K562 (cell line): ENCODE data around the gene CEMIP2. TPM values are rescaled to one million over a fixed set of nuclear protein-coding genes. Genes with fewer than 3 reads are reported as not detected.

ENCODE experiments used
- ATAC-seq: fragments of 200-7000 bp; cut with Tn5 transposase; 3 replicates; pipeline ENCODE4 v1.9.1; 2020; ENCODE audit warnings: moderate library complexity
- BruUV-seq: library from RNA; stranded (reverse); fragments of 400-500 nt; replicated peaks from 2 replicates; lab custom pipeline; 2021; lab: Mats Ljungman, UMichigan
- CTCF ChIA-PET: fragments of 300-600 bp; formaldehyde crosslinking; extraction: SDS; loops from one replicate; lab custom pipeline; 2021; ENCODE audit warnings: low intra/inter-chr PET ratio; lab: Yijun Ruan, JAX
- POLR2A ChIA-PET: fragments of 300-600, 350-650 bp; sonication (Branson Sonifier 250); formaldehyde crosslinking; extraction: SDS; loops from one replicate; lab custom pipeline; 2021; ENCODE audit warnings: antibody characterized with exemption, inconsistent platforms; lab: Yijun Ruan, JAX
- DNase-seq, 4 experiments: peaks; one replicate each; pipeline versions ENCODE4 v3.0.0 to v3.0.0-alpha.2; 2011 to 2018; ENCODE audit warnings: low spot score in 3 of 4, mixed read lengths in 3 of 4; ENCODE audit errors: extremely low read depth in 1 of 4
- FAIRE-seq: peaks from 2 replicates; lab custom pipeline; 2011; peaks lifted over from hg19 to GRCh38; lab: Jason Lieb, UNC
- H2AFZ ChIP-seq: 2 replicates; pipeline ENCODE4 v1.6.0; 2011; ENCODE audit warnings: low read depth, low read length, control low read depth, inconsistent platforms
- H3K27ac ChIP-seq: fragments of 200-600 bp; 3 replicates; pipeline ENCODE4 v1.8.0; 2011; ENCODE audit warnings: low read depth, mild to moderate bottlenecking, control low read depth, inconsistent platforms, low read length, moderate library complexity, mixed read lengths; ENCODE audit errors: extremely low read depth
- H3K27me3 ChIP-seq, 2 experiments: fragments of 300-600 bp in 1 of 2; 2 replicates in 1 of 2; 3 replicates in 1 of 2; pipeline versions ENCODE4 v1.6.0 to v1.8.0; 2011; ENCODE audit warnings: inconsistent platforms in 2 of 2, low read length in 2 of 2, mild to moderate bottlenecking in 1 of 2, mixed read lengths in 1 of 2, moderate library complexity in 1 of 2; ENCODE audit not compliant: control insufficient read depth in 2 of 2, insufficient read depth in 2 of 2
- H3K36me3 ChIP-seq: fragments of 300-600 bp; 3 replicates; pipeline ENCODE4 v1.8.0; 2011; ENCODE audit warnings: mild to moderate bottlenecking, low read length, inconsistent platforms; ENCODE audit not compliant: control insufficient read depth, insufficient read depth
- H3K4me1 ChIP-seq, 2 experiments: fragments of 200-600 bp in 1 of 2; replicated peaks in 1 of 2; 2 replicates in 1 of 2; 3 replicates in 1 of 2; pipeline versions ENCODE4 v1.5.1 to v1.8.0; 2011; ENCODE audit warnings: inconsistent platforms in 2 of 2, low read length in 2 of 2, mild to moderate bottlenecking in 1 of 2, mixed read lengths in 1 of 2, moderate library complexity in 1 of 2; ENCODE audit not compliant: control insufficient read depth in 2 of 2, insufficient read depth in 2 of 2
- H3K4me2 ChIP-seq: 2 replicates; pipeline ENCODE4 v1.6.1; 2011; ENCODE audit warnings: low read length, control low read depth, inconsistent platforms, mixed read lengths; ENCODE audit not compliant: insufficient read depth
- H3K4me3 ChIP-seq: fragments of 200-600 bp; sonication (generic), shearing (Covaris generic); 2 replicates; pipeline ENCODE4 v1.5.1; 2016; ENCODE audit warnings: control low read depth, inconsistent platforms
- H3K79me2 ChIP-seq: fragments of 200-600 bp; 3 replicates; pipeline ENCODE4 v1.8.0; 2011; ENCODE audit warnings: low read length, inconsistent platforms; ENCODE audit not compliant: control insufficient read depth, insufficient read depth
- H3K9ac ChIP-seq, 2 experiments: 2 replicates each; pipeline versions ENCODE4 v1.6.0 to v1.6.1; 2011; ENCODE audit warnings: low read depth in 2 of 2, low read length in 2 of 2, control low read depth in 1 of 2, inconsistent platforms in 1 of 2, mild to moderate bottlenecking in 1 of 2, mixed read lengths in 1 of 2; ENCODE audit not compliant: insufficient read depth in 1 of 2
- H3K9me1 ChIP-seq: one replicate; pipeline ENCODE4 v1.6.0; 2011; ENCODE audit warnings: inconsistent platforms, mild to moderate bottlenecking, low read length, moderate library complexity; ENCODE audit not compliant: control insufficient read depth, insufficient read depth
- H3K9me3 ChIP-seq: replicated peaks from 2 replicates; pipeline ENCODE4 v1.5.1; 2011; ENCODE audit warnings: low read depth, low read length, inconsistent platforms; ENCODE audit not compliant: control insufficient read depth, insufficient read depth
- H4K20me1 ChIP-seq: replicated peaks from 2 replicates; pipeline ENCODE4 v1.6.1; 2011; ENCODE audit warnings: low read length, inconsistent platforms, mixed read lengths; ENCODE audit not compliant: control insufficient read depth, insufficient read depth
- ARID1B ChIP-seq: fragments of 450-650 bp; IDR thresholded peaks from 2 replicates; pipeline ENCODE4 v1.6.1; 2016; ENCODE audit warnings: antibody characterized with exemption, mild to moderate bottlenecking, inconsistent platforms
- BMI1 ChIP-seq: fragments of 150-350 bp; IDR thresholded peaks from 2 replicates; pipeline ENCODE4 v1.6.1; 2014; ENCODE audit warnings: low read length
- ELF1 ChIP-seq: fragments of 200-800 bp; sonication (Bioruptor generic); IDR thresholded peaks from 2 replicates; pipeline ENCODE4 v1.6.1; 2016; ENCODE audit warnings: missing genetic modification characterization, missing compliant biosample characterization
- EP300 ChIP-seq: IDR thresholded peaks from 2 replicates; pipeline ENCODE4 v1.6.1; 2012; ENCODE audit warnings: low read length, improper control_type of control experiment
- ESRRA ChIP-seq: fragments of 450-650 bp; IDR thresholded peaks from 2 replicates; pipeline ENCODE4 v1.6.1; 2014; ENCODE audit warnings: low read depth, mild to moderate bottlenecking, moderate library complexity, borderline replicate concordance
- HDGF ChIP-seq: fragments of 450-650 bp; IDR thresholded peaks from 2 replicates; pipeline ENCODE4 v1.6.1; 2016
- HINFP ChIP-seq: fragments of 450-650 bp; conservative IDR thresholded peaks from 2 replicates; pipeline ENCODE4 v1.6.1; 2016; ENCODE audit warnings: missing genetic modification characterization, low read depth, mild to moderate bottlenecking, control low read depth, missing compliant biosample characterization
- MCM5 ChIP-seq: fragments of 450-650 bp; IDR thresholded peaks from 2 replicates; pipeline ENCODE4 v1.6.1; 2016; ENCODE audit warnings: low read depth
- NELFE ChIP-seq: IDR thresholded peaks from 2 replicates; pipeline ENCODE4 v1.6.1; 2011; ENCODE audit warnings: mild to moderate bottlenecking; ENCODE audit not compliant: insufficient read depth, insufficient read length
- SIX5 ChIP-seq, 2 experiments: IDR thresholded peaks; 2 replicates each; pipeline ENCODE4 v1.6.1; 2011; ENCODE audit warnings: low read length in 2 of 2, borderline replicate concordance in 1 of 2, low read depth in 1 of 2, mild to moderate bottlenecking in 1 of 2, moderate library complexity in 1 of 2; ENCODE audit not compliant: insufficient read depth in 1 of 2
- TAF1 ChIP-seq: IDR thresholded peaks from 2 replicates; pipeline ENCODE4 v1.6.1; 2011; ENCODE audit warnings: mild to moderate bottlenecking, low read length, moderate library complexity; ENCODE audit not compliant: insufficient read depth, control insufficient read depth, severe bottlenecking; ENCODE audit errors: extremely low read depth
- ZNF134 ChIP-seq: fragments of 250-450 bp; sonication (Bioruptor Pico); conservative IDR thresholded peaks from 2 replicates; pipeline ENCODE4 v1.4.0; 2020
- ZNF224 ChIP-seq: sonication (generic); formaldehyde crosslinking; IDR thresholded peaks from 2 replicates; pipeline ENCODE4 v1.8.0; 2022; ENCODE audit warnings: mild to moderate bottlenecking, missing genetic modification reagents
- WGBS: fragments of 100-300 bp; shearing (Covaris generic); methylation state at CpG from one replicate; pipeline ENCODE4 v1.1.6; 2016; ENCODE audit warnings: low coverage, mixed read lengths; ENCODE audit not compliant: insufficient coverage; ENCODE audit errors: missing lambda C conversion rate; 5-methylcytosine and 5-hydroxymethylcytosine counted together
- in situ Hi-C: fragments of 300-500 bp; cut with MboI; formaldehyde crosslinking; loops from 4 replicates; pipeline ENCODE4 v1.15.0; 2018; ENCODE audit warnings: inconsistent platforms, mixed read lengths
- intact Hi-C: fragments of 100-400 bp; cut with micrococcal nuclease; formaldehyde crosslinking; loops from 2 replicates; pipeline ENCODE4 v1.14.2; 2022
- polyA plus RNA-seq, 8 experiments: library from polyadenylated mRNA; depleted of rRNA in 4 of 8; stranded (reverse) in 5 of 8; unstranded in 3 of 8; fragments of >200 nt; fragmentation: Nextera tagmentation in 2 of 8; fragmentation: Illumina TruSeq in 1 of 8; extraction: Ambion mirVana in 2 of 8; extraction: Trizol in 1 of 8; gene quantifications; 2 replicates each; pipeline versions ENCODE4 v1.2.1 to v1.2.3, GENCODE V29; 2011 to 2014; ENCODE audit warnings: inconsistent platforms in 1 of 8, missing spikeins in 1 of 8
- total RNA-seq, 7 experiments: library from RNA; depleted of rRNA in 6 of 7; stranded (reverse); fragments of >200 nt in 6 of 7; fragmentation: Illumina TruSeq in 2 of 7; extraction: Trizol in 2 of 7; gene quantifications; 2 replicates each; pipeline versions ENCODE4 v1.2.1 to v1.2.3, GENCODE V29; 2011 to 2021; ENCODE audit warnings: low replicate concordance in 1 of 7
- TF ChIP-seq, protein P1 (sequence below): sonication (generic); formaldehyde crosslinking; IDR thresholded peaks from 2 replicates; pipeline ENCODE4 v1.4.0; 2020; ENCODE audit warnings: mild to moderate bottlenecking, missing genetic modification reagents

The CEMIP2 gene
- total and polyA plus RNA-seq, 9 of the 15 experiments (the other 6 are each of a cell fraction or from before 2014, with no cell fraction given): 5.4 to 29.9 (median 14.2) TPM

GRCh38 chr9:71697882-71698281 is 70.4 kb downstream of the CEMIP2 start:
- Histone ChIP-seq H3K27ac (no peak overlapping the region), H3K9me1 (no peaks in the 10 kb centered on the region), H3K27me3 (no peaks in the 10 kb centered on the region), H3K4me1 (no peaks in the 10 kb centered on the region), H3K4me3 (no peak overlapping the region), H3K79me2 (no peaks in the 10 kb centered on the region), H2AFZ (no peak overlapping the region), H3K9me3 (no peaks in the 10 kb centered on the region), H3K9ac (no peak overlapping the region), H3K36me3 (peaks cover 41% of the 10 kb centered on the region; the same call in 2 of the 3 replicates), H4K20me1 (no peaks in the 10 kb centered on the region), H3K4me2 (no peak overlapping the region)
- no TSS peak for BruUV-seq
- FAIRE-seq (no peak), DNase-seq (no peak), ATAC-seq (no peak)
- in situ Hi-C loops (no loop called here), intact Hi-C loops (no loop called here)
- WGBS: 83% methylated on average over 4 of the region's 4 CpGs
- TF ChIP-seq NELFE (no peak), ELF1 (no peak), MCM5 (no peak), BMI1 (no peak), ESRRA (no peak), TAF1 (no peak), ZNF134 (CRISPR knock-in tag) (no peak), HDGF (no peak), EP300 (no peak), SIX5 (IDR thresholded peaks at IDR 0.05; ENCODE audit: borderline replicate concordance in 1 of 2, insufficient read depth in 1 of 2, low read depth in 1 of 2, low read length in 2 of 2) (no peak), HINFP (no peak), ARID1B (no peak), ZNF224 (CRISPR knock-in tag) (no peak)
- TF ChIP-seq, protein P1, sequence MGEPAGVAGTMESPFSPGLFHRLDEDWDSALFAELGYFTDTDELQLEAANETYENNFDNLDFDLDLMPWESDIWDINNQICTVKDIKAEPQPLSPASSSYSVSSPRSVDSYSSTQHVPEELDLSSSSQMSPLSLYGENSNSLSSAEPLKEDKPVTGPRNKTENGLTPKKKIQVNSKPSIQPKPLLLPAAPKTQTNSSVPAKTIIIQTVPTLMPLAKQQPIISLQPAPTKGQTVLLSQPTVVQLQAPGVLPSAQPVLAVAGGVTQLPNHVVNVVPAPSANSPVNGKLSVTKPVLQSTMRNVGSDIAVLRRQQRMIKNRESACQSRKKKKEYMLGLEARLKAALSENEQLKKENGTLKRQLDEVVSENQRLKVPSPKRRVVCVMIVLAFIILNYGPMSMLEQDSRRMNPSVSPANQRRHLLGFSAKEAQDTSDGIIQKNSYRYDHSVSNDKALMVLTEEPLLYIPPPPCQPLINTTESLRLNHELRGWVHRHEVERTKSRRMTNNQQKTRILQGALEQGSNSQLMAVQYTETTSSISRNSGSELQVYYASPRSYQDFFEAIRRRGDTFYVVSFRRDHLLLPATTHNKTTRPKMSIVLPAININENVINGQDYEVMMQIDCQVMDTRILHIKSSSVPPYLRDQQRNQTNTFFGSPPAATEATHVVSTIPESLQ (CRISPR knock-in tag): no peak
- ChIA-PET POLR2A (no interaction called here), CTCF (no interaction called here)
